Measurements from ENCODE around the gene HGFAC. TPM values are rescaled to one million over a fixed set of nuclear protein-coding genes. Genes with fewer than 3 reads are reported as not detected.
"Not testable (repeated sequence)": the region's sequence is repeated elsewhere in the genome, so short reads cannot be mapped to it uniquely, and the experiment has no call there.

HGFAC gene
- total RNA-seq, 1 experiment from 2014 or later, result not detected

- in situ Hi-C loops (cut with HindIII; ENCODE audit: low sequenced_read_pairs), result no loop called here
- no peak for DNase-seq (ENCODE audit: low spot score)
Observed at GRCh38 chr4:3450643-3451042, 8.9 kb downstream of the HGFAC start.

- in situ Hi-C loops (cut with HindIII; ENCODE audit: low sequenced_read_pairs), result no loop called here
- no peak for DNase-seq (ENCODE audit: low spot score)
Observed at GRCh38 chr4:3451956-3452355, 10.2 kb downstream of the HGFAC start.

- DNase-seq (ENCODE audit: low spot score), result no peak
- in situ Hi-C loops (cut with HindIII; ENCODE audit: low sequenced_read_pairs), result no loop called here
Observed at GRCh38 chr4:3452376-3452775, 10.6 kb downstream of the HGFAC start.

- in situ Hi-C loops (cut with HindIII; ENCODE audit: low sequenced_read_pairs); DNase-seq (ENCODE audit: low spot score): not testable (repeated sequence)
Observed at GRCh38 chr4:3455596-3455995, 13.8 kb downstream of the HGFAC start.

DNA sequence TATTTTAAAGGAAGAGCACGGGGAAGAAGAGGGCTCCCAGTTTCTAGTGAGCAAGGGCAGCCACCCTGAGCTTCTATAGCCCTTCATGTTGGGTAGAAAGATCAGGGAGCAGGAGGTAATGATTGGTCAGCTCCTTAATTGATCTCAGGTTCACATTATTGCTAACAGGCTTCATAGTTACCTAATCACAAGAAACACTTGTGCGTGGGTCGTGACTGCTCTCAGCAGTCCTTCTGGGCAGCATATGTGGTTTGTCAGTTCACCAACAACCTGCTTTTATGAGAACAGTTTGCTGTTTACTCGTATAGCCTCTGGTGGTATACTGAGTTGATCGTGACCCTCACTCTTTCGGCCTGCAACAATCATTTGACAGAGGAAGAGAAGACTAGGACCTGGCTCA is 16.6 kb downstream of the HGFAC start:
- in situ Hi-C loops (cut with HindIII; ENCODE audit: low sequenced_read_pairs), result no loop called here

DNA sequence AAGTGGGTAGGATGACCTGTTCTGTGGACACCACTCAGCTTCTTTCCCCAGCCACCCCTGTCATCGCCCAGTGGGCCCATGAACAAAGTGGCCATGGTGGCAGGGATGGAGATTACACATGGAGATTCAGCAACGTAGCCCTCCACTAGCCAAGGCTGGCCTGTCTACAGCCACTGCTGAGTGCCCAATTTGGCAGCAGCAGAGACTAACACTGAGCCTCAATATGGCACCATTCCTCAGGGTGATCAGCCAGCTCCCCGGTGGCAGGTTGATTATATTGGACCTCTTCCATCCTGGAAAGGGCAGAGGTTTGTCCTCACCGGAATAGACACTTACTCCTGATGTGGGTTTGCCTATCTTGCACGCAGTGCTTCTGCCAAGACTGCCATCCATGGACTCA is 17.4 kb downstream of the HGFAC start:
- peak; percentile 61 for DNase-seq (ENCODE audit: low spot score)
- in situ Hi-C loops (cut with HindIII; ENCODE audit: low sequenced_read_pairs), result not testable (repeated sequence)

More for the DNA sequence above, 16.6 kb downstream of the HGFAC start:
- DNase-seq (ENCODE audit: low spot score), result no peak

GRCh38 chr4:3460926-3461325 is 19.2 kb downstream of the HGFAC start:
- in situ Hi-C loops (cut with HindIII; ENCODE audit: low sequenced_read_pairs), result no loop called here
- DNase-seq (ENCODE audit: low spot score), result no peak

DNA sequence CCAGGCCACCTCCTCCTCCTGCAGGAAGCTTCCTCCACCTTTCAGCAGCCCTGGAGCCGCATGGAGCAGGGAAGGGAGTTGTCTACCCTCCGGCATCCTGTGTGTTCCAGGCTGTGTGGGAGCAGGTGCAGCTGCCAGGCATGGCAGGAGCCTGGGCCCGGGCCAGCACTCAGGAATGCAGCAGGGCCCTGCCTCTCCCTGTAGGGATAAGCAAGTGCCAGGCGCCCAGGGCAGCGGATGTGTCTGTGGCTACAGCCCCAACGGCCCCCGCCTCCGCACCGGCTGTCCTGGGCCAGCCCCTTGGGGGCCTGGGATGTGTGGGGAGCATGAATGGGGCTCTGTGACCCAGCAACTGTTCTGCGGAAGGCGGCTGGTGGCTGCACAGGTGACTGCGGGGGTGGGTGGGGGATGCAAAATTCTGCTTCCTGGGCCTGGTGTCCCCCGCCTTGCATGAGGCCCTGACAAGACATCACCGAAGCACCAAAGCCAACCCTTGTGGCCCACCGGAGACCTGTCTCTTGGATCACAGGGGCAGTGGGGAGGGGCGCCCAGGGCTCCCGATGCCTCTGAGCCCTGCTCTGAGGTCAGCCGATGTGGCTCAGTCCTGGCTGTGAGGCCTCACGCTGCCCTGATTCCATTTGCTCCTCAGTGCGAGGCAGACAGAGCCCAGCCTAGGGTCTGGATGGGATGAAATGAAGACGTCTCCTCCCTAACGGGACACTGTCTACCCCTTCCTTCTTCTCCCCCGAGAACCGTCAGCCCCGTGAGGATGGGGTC is 19.9 kb downstream of the HGFAC start:
- peak; percentile 95 for DNase-seq (ENCODE audit: low spot score)

GRCh38 chr4:3462321-3462789 is 20.6 kb downstream of the HGFAC start:
- no peak for DNase-seq (ENCODE audit: low spot score)
- in situ Hi-C loops (cut with HindIII; ENCODE audit: low sequenced_read_pairs), result no loop called here

More for the DNA sequence above, 19.9 kb downstream of the HGFAC start:
- in situ Hi-C loops (cut with HindIII; ENCODE audit: low sequenced_read_pairs), result no loop called here

DNA sequence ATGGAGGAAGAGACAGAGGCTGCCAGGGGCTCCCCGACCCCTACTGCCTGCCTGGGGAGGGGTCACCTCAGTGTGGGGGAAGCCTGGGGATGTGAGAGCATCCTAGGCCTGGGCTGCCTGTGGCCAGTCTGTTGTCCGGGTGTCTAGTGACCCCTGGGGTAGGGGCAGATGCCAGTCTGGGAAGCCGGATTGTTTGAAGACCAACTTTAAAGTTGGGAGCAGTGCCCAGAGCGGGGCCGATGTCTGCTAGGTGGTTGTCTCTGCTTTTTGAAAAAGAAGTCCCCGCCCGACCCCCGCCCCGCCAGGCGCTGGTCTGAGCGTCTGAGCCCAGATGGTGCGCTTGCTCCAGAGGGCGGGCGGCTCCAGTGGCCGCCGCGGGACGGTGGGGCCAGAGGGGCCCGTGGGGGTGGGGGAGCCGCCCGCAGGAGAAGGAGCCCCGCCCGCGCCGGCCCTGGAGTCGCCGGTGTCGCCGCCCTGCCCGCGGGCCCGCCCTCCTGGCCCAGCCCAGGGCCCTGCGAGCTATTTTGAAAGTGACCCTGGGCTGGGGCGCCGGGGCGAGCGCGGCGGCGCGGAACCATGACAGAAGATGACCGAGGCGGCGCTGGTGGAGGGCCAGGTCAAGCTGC is 21.1 kb downstream of the HGFAC start, which contains the start of gene DOK7:
Gene DOK7, plus strand, starts transcription at position 517 of the 626 bp plus-strand sequence. Its CDS starts 70 bp downstream, at position 587.
- in situ Hi-C loops (cut with HindIII; ENCODE audit: low sequenced_read_pairs), result no loop called here
- no peak for DNase-seq (ENCODE audit: low spot score)

GRCh38 chr4:3463556-3464348 is 22.0 kb downstream of the HGFAC start:
- DNase-seq (ENCODE audit: low spot score), result no peak
- in situ Hi-C loops (cut with HindIII; ENCODE audit: low sequenced_read_pairs), result no loop called here

DNA sequence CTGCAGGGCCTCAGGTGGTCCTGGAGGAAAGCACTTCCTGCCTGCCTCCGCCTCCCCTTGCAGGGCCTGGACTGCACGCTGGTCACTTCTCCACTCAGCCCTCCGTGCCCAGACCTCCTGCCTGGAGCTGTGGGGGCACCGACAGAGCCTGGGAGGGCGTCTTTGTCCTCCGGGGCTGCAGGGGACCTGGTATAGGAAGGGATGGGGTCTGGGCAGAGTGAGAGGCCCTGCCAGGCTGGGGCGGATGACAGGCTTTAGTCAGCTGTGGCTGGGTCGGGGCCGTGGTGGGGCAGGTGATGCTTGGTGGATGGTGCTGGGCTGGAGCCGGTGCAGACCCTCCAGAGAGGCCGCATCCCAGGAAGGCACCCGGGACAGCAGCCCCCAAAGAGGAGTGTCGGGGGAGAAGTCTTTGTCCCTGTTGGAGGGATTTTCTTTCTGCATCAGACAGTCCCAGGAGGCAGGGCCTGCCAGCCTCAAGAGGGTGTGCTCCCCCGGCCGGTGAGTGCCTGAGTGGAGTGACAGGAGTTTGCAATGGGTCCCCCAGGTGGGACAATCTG is 22.7 kb downstream of the HGFAC start:
- in situ Hi-C loops (cut with HindIII; ENCODE audit: low sequenced_read_pairs), result no loop called here
- DNase-seq (ENCODE audit: low spot score), result no peak

GRCh38 chr4:3464911-3465697 is 23.3 kb downstream of the HGFAC start:
- DNase-seq (ENCODE audit: low spot score), result no peak

GRCh38 chr4:3465698-3466671 is 24.2 kb downstream of the HGFAC start:
- DNase-seq (ENCODE audit: low spot score), result no peak
- in situ Hi-C loops (cut with HindIII; ENCODE audit: low sequenced_read_pairs), result no loop called here

More at GRCh38 chr4:3464911-3465697, 23.3 kb downstream of the HGFAC start:
- in situ Hi-C loops (cut with HindIII; ENCODE audit: low sequenced_read_pairs), result no loop called here

DNA sequence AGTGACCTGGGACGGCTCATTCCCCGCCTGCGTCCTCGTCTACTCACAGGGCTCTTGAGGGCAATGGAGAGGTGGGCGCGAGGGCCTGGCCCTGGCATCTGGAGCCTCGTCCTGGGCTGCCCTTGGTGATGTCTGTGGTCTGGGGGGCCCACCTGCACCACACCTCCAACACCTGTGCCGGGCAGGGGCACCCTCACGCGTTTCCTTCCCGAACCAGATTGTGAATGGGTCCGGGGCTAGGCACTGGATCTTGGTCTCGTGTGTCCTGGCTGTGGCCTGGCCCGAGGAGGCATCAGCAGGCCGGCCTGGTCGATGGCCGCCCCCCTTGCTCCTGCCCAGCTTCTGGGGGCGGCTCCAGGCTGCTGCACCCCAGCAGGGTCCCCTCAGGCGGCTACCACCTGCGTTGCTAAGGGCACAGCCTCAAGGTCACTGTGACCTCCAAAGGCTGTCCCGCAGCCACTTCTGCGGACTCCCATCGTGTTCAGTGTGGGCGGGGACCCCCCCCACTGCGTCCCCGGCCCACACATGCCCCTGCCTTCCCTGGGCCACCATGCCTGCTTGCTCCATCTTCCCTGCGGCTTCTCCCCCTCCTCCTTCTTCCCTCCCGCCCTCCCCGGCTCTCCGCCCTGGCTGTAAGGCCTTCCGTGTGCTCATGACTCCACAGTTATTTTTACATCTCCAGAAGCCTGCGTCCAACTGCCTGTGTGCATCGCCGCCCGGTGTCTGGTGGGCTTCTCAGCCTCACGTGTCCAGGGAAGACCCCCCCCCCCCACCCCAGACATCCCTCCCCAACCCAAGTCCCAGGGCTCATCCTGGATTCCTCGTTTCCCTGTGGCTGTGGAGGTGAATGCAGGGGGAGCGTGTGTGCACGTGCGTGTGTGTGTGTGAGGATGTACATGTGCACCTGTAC is 25.2 kb downstream of the HGFAC start:
- in situ Hi-C loops (cut with HindIII; ENCODE audit: low sequenced_read_pairs), result no loop called here
- DNase-seq (ENCODE audit: low spot score), result no peak

GRCh38 chr4:3467601-3468031 is 25.8 kb downstream of the HGFAC start:
- in situ Hi-C loops (cut with HindIII; ENCODE audit: low sequenced_read_pairs), result no loop called here
- no peak for DNase-seq (ENCODE audit: low spot score)

DNA sequence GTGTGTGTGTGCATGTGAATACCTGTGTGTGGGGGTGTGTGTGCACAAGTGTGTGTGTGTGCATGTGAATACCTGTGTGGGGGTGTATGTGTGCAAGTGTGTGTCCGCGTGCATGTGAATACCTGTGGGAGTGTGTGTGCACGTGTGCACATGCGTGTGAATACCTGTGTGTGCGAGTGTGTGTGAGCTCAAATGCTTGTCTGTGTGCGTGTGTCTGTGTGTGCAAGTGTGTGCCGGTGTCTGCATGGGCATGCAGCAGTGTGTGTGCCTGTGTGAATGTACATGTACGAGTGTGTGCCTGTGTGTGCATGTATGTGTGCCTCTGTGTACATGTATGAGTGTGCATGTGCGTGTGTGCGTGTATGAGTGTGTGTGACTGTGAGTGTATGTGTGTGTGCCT is 26.4 kb downstream of the HGFAC start:
- in situ Hi-C loops (cut with HindIII; ENCODE audit: low sequenced_read_pairs), result no loop called here
- DNase-seq (ENCODE audit: low spot score), result no peak

All from G401 (cell line).